ENCODE measurements around the gene FA2H.
"Not testable (repeated sequence)": the region's sequence is repeated elsewhere in the genome, so short reads cannot be mapped to it uniquely, and the experiment has no call there.

Gene FA2H

GRCh38 chr16:74677868-74678267 is 96.8 kb downstream of the FA2H start:
- no peak for TF ChIP-seq CTCF (IDR thresholded peaks at IDR 0.05; ENCODE audit: low read depth, low read length, missing control alignments)
- DNase-seq (ENCODE audit: extremely low read depth, low read depth) = no peak

GRCh38 chr16:74673876-74674275 is 100.7 kb downstream of the FA2H start:
- no peak overlapping the region for H3K4me3 ChIP-seq (replicated peaks; ENCODE audit: low read depth, low read length)
- DNase-seq (ENCODE audit: extremely low read depth, low read depth) = no peak
- TF ChIP-seq CTCF (IDR thresholded peaks at IDR 0.05; ENCODE audit: low read depth, low read length, missing control alignments) = no peak

More at GRCh38 chr16:74677868-74678267, 96.8 kb downstream of the FA2H start:
- H3K4me3 ChIP-seq (replicated peaks; ENCODE audit: low read depth, low read length) = no peak overlapping the region

GRCh38 chr16:74668877-74669276 is 105.7 kb downstream of the FA2H start:
- not testable (repeated sequence) for DNase-seq (ENCODE audit: extremely low read depth, low read depth); H3K4me3 ChIP-seq (replicated peaks; ENCODE audit: low read depth, low read length)

GRCh38 chr16:74667255-74667700 is 107.3 kb downstream of the FA2H start:
- DNase-seq (ENCODE audit: extremely low read depth, low read depth) = no peak
- TF ChIP-seq CTCF (IDR thresholded peaks at IDR 0.05; ENCODE audit: low read depth, low read length, missing control alignments) = no peak
- peak overlapping the region; percentile 93 for H3K4me3 ChIP-seq (replicated peaks; ENCODE audit: low read depth, low read length)

GRCh38 chr16:74666425-74667254 is 108.0 kb downstream of the FA2H start, which contains the start of gene RFWD3:
Gene RFWD3 (minus strand): TSS chr16:74666877. CDS start chr16:74661449, 5,428 bp downstream.
- H3K4me3 ChIP-seq (replicated peaks; ENCODE audit: low read depth, low read length) = peak within 1 kb of the TSS; percentile 93
- no peak for TF ChIP-seq CTCF (IDR thresholded peaks at IDR 0.05; ENCODE audit: low read depth, low read length, missing control alignments)

GRCh38 chr16:74666010-74666421 is 108.6 kb downstream of the FA2H start:
- TF ChIP-seq CTCF (IDR thresholded peaks at IDR 0.05; ENCODE audit: low read depth, low read length, missing control alignments) = no peak
- no peak for DNase-seq (ENCODE audit: extremely low read depth, low read depth)
- H3K4me3 ChIP-seq (replicated peaks; ENCODE audit: low read depth, low read length) = peak overlapping the region; percentile 93

More at GRCh38 chr16:74666425-74667254, 108.0 kb downstream of the FA2H start, which contains the start of gene RFWD3:
- peak; percentile 96 for DNase-seq (ENCODE audit: extremely low read depth, low read depth)

All from HFF-Myc (cell line).